HG03354 (cell line): ENCODE results near the gene SPATA16.
"Not testable (repeated sequence)": the region's sequence is repeated elsewhere in the genome, so short reads cannot be mapped to it uniquely, and the experiment has no call there.

Experiments used
- ATAC-seq: cut with Tn5 transposase; IDR thresholded peaks from one replicate; pipeline ENCODE4 v1.9.1; 2021; ENCODE audit warnings: mild to moderate bottlenecking; ENCODE audit not compliant: unreplicated experiment, poor library complexity, severe bottlenecking

The SPATA16 gene

DNA sequence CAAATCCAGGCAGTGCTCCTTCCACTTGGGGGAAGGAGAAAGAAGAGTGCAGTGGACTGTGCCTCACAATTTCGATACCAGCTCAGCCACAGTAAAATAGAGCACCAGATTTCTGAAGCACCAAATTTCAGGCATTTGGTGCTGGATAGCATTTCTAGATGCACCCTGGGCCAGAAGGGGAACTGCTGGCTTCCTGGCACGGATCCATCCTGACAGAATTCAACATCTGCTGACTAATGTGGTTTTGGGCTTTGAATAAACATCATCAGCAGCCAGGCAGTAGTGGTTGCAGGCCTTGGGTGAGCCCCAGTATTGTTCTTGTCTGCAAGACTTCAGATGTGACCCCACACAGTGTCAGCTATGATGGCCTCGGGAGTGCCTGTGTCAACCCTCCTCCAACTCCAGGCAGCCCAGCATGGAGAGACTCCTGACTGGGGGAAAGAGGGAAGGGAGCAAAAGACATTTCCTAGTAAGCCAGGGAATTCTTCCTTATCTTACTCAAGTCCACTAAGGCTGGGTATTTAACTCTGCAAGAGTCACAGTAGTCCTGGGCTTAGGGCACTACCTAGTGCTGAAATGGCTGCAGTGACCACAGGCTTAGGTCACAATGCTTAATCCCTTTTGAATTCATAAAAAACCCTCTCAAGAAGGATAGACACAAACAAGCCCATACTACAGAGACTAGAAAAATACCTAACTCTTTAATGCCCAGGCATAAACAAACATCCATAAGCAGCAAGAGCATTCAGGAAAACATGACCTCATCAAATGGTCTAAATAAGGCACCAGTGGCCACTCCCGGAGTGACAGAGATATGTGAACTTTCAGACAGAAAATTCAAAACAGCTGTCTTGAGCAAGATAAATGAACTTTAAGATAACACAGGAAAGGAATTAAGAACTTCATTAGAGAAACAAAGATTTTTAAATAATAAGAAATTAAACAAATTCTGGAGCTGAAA, 74.7 kb downstream of the SPATA16 start:
- ATAC-seq = no peak

DNA sequence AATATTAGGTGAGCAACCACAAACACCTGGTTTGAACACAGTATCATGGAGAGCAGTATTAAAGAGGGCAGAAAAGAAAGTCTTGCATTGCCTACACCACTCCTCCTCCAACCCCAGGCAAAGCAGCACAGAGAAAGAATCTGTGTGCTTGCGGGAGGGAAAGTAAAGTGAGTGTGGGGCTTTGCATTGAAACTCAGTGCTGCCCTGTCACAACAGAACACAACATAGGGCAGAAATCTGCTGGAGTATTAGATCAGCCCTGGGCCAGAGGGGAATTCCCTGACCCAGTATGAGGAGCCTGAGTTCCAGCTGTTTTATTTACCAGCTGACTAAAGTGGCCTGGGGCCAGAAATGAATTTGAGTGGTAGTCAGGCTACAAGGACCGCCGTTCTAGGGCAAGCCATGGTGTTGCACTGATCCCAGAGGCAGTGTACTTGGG, 75.5 kb downstream of the SPATA16 start:
- no peak for ATAC-seq

DNA sequence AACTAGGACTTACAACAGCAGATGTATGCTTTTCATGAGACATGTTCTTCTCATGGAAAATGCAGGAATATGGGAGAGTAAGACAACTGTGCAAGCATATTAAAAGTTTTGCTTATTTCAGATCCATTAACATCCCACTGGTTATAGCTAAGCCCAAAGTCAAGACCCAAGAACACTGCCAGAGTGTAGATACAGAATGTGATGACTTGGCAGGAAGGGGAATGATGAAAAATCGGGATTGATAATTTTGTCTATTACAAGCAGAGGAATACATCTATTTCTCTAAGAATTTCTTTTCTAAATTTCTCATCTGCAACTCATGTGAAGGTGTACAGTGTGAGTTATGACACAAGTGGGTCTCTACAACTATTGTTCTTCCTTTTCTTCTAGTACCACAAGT, 76.4 kb downstream of the SPATA16 start:
- ATAC-seq = no peak

GRCh38 chr3:173058229-173058628, 82.8 kb downstream of the SPATA16 start:
- ATAC-seq = no peak

GRCh38 chr3:173055228-173055933, 85.7 kb downstream of the SPATA16 start:
- ATAC-seq = peak; percentile 77

GRCh38 chr3:173049360-173049759, 91.7 kb downstream of the SPATA16 start:
- no peak for ATAC-seq

DNA sequence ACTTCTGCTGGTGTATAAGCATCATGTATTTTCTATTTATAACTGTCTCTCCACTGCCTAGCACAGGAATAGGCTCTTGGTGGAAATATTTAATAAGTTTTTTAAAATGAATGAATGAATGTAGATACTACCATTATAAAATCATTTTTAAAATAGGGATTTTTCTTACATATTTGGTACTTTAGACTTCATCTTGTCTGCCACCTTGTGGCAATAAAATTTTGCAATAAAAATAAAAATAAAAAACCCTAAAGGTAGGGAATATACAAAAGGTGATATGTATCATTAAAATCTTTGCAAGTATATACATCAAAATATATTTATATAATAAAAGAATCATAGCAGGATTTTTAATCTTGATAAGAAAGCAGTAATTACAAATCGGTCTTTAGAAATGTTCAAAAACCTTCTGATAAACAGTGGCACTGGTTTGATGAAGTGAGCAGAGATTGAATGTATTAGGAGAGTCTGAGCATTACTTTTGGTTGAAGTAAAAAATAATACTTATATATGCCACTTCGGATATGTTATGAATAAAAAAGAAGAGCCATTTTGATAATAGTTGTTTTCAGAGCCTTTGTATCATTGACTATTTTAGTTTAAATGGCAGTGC, 95.2 kb downstream of the SPATA16 start:
- ATAC-seq = no peak

GRCh38 chr3:173044998-173045397, 96.0 kb downstream of the SPATA16 start:
- ATAC-seq = no peak

GRCh38 chr3:173043757-173044156, 97.3 kb downstream of the SPATA16 start:
- no peak for ATAC-seq

DNA sequence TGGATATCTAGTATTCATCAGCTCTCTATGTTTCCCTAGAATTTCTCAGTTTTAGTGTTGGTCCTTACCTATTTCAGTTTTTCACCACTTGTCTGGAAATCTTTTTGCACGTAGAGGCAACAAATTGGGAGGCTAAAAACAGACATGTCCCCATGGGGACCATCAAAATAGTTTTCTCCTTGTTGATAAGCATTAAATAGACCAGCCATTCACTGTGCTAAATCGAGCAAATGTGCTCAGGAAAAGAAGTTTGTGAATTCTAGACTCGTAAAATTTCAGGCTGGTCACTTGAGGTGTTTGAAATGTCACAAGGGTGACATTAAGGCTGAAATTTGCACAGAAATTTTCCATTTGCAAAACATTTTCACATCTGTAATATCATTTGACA, 102.6 kb downstream of the SPATA16 start:
- no peak for ATAC-seq

DNA sequence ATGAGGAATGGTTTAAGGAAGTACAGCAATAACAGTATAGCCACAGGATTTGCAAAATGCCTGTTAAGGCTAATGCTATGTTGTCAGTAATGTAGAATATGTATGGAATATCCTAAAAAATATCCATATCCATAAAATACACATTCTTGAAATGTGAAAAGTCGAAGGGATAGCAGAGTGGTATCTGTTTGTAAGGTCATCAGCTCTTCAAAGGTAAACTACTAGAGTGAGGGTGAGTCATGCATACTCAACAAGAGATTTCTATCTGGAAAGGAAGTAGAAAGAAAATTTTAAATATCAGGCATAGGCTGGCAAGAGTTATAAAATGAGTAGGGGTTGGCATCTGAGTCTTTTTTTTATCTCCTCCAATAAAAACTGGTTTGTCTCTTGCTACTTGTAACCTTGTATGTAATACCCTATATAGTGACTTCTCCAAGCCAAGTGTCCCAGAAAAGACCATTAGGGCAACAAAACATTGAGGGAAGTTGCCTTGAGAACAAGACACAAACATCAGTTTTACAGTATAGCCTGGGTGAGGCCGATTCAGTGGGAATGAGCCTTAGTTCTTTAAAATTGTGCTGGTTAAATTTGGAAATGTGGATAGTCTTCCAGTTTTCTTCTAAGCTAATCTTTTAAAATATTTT, 103.1 kb downstream of the SPATA16 start:
- no peak for ATAC-seq

DNA sequence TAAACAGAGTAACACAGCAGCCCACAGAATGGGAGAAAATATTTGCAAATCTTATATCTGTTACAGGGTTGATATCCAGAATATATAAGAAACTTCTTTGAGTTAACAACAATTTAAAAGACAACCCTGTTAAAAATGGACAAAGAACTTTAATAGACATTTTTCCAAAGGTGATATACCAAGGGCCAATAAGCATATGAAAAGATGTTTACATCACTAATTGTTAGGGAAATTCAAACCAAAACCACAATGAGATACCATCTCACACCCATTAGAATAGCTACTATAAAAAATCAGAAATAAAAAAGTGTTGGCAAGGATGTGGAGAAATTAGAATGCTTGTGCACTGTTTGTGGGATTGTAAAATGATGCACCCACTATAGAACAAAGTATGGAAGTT, 110.8 kb downstream of the SPATA16 start:
- ATAC-seq = no peak

GRCh38 chr3:173028351-173028750, 112.7 kb downstream of the SPATA16 start:
- no peak for ATAC-seq

DNA sequence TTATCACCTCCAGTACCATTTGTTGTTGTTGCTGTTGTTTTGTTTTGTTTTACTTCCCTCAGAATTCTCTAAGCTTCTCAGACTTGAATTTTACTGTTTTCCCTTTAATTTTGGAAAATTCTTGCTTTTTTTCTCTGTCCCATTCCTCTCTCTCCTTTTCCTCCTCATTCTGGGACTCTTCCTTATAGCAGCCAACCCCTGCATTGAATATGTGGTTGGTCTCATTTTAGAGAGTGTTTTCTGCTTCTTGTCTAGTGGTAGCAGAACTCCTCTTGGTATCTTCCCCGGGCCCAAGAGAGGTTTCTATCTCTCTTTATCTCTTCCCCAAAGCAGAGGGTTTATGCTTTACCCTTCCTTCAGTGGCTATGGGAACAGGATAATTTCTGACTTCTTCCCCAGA, 113.6 kb downstream of the SPATA16 start:
- ATAC-seq = no peak

DNA sequence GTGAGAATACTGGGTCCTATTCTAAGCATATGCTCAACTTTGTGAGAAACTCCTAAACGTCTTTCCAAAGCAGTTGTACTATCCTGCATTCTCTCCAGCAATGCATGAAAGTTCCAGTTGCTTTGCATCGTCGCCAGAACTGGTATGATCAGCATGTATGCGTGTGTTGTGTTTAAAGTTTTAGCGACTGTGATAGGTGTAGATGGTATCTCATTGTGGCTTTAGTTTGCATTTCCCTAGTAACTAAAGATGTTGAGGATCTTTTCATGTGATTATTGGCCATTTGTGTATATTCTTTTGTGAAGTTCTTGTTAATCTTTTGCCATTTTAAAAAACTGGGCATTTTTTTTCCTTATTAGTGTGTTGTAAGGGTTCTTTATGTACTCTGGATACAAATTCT, 115.1 kb downstream of the SPATA16 start:
- ATAC-seq = no peak

DNA sequence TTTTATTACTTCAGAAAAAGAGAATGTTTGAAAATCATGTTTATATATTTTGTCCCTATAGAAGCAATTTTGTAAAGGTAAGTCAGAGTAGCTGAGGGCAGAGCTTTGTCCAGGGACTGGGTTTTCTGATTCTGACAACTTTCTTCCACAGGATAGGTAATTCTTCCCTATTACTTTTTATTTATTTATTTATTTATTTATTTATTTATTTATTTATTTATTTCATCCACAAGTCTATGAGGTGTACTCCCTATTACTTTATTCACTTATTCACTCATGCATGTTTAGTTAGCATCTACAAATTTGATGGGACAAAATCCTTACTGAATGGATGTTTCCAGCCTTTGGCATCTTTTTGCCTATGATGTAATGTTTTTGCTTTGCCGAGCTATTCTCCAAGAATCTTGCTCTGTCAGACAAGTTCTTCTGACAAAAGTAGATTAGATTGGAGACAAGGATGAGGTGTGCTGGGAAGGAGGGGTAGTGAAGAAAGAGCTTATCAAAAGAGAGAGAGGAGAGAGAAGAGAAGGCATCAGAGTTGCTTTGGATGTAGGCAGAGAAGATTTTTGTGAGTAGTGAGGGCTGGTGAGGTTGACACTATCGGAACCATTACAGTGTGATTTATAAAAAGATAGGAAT, 119.4 kb downstream of the SPATA16 start:
- no peak for ATAC-seq

DNA sequence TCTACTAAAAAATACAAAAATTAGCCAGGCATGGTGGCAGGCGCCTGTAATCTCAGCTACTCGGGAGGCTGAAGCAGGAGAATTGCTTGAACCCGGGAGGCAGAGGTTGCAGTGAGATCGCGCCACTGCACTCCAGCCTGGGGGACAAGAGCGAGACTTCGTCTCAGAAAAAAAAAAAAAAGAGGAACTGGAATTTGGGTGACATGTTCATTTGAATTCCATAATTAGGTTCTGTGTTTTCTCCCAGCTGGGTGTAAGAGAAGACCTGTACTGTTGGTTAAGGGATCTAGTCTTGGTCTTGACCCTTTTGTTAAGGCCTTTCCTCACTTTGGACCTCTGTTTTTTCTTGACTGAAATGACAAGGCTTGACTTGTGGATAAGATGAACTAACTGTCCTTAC, 120.9 kb downstream of the SPATA16 start:
- not testable (repeated sequence) for ATAC-seq

GRCh38 chr3:173019378-173019777, 121.7 kb downstream of the SPATA16 start:
- ATAC-seq = no peak

GRCh38 chr3:173018758-173019157, 122.3 kb downstream of the SPATA16 start:
- ATAC-seq = no peak
